Suprapubic skin (tissue), 4 donors: ENCODE results near the gene SYTL4.

Experiments
- CTCF ChIP-seq, 2 donors: fragments of 200-600 bp in 1 of 2; fragments of 450-650 bp in 1 of 2; sonication (generic) in 1 of 2; IDR thresholded peaks; one replicate each; pipeline ENCODE4 v1.5.1; 2016 to 2019; ENCODE audit warnings: antibody characterized with exemption in 2 of 2, mild to moderate bottlenecking in 1 of 2, moderate library complexity in 1 of 2
- EP300 ChIP-seq: sonication (generic); formaldehyde crosslinking; IDR thresholded peaks from one replicate; pipeline ENCODE4 v1.6.1; 2017; ENCODE audit warnings: antibody characterized with exemption
- POLR2A ChIP-seq, 2 donors: fragments of 450-650 bp; IDR thresholded peaks; one replicate each; pipeline ENCODE4 v1.6.1; 2017; ENCODE audit warnings: antibody characterized with exemption in 2 of 2, mild to moderate bottlenecking in 2 of 2, moderate library complexity in 2 of 2
- POLR2AphosphoS5 ChIP-seq, 3 donors: sonication (generic); formaldehyde crosslinking; IDR thresholded peaks; one replicate each; pipeline ENCODE4 v1.6.1; 2017; ENCODE audit warnings: antibody characterized with exemption in 3 of 3

- no peak for TF ChIP-seq CTCF (IDR thresholded peaks at IDR 0.05)
- no peak for TF ChIP-seq EP300
- TF ChIP-seq POLR2AphosphoS5 (IDR thresholded peaks at IDR 0.05) = no peak
- no peak for TF ChIP-seq POLR2A (IDR thresholded peaks at IDR 0.05)
These were observed 84.2 kb downstream of the SYTL4 start for GRCh38 chrX:100647739-100648138.
